Type B pancreatic cell (in vitro differentiated cells): ENCODE data around the gene SNRPA1. TPM values are rescaled to one million over a fixed set of nuclear protein-coding genes. Genes with fewer than 3 reads are reported as not detected.
A peak's percentile ranks its signal among the peaks of the same experiment; 100 is the strongest.

ENCODE experiments used
- DNase-seq: peaks from one replicate; pipeline ENCODE4 v3.0.0; 2021; ENCODE audit warnings: mixed read lengths; ENCODE audit not compliant: unreplicated experiment; ENCODE audit errors: extremely low spot score
- H3K27ac Mint-ChIP-seq: 2 replicates; pipeline ENCODE4 v1.8.0; 2021; ENCODE audit warnings: mild to moderate bottlenecking, mixed read lengths
- H3K27me3 Mint-ChIP-seq: 2 replicates; pipeline ENCODE4 v1.8.0; 2021; ENCODE audit warnings: mixed read lengths
- H3K36me3 Mint-ChIP-seq: 2 replicates; pipeline ENCODE4 v1.8.0; 2021; ENCODE audit warnings: mixed read lengths
- H3K4me1 Mint-ChIP-seq: one replicate; pipeline ENCODE4 v1.8.0; 2021; ENCODE audit warnings: mixed read lengths; ENCODE audit not compliant: unreplicated experiment
- H3K4me3 Mint-ChIP-seq: 2 replicates; pipeline ENCODE4 v1.8.0; 2021; ENCODE audit warnings: mild to moderate bottlenecking, mixed read lengths
- H3K9me3 Mint-ChIP-seq: 2 replicates; pipeline ENCODE4 v1.8.0; 2021; ENCODE audit warnings: mixed read lengths
- total RNA-seq: library from RNA; stranded (reverse); gene quantifications from 2 replicates; pipeline ENCODE4 v1.2.1, GENCODE V29; 2021; ENCODE audit warnings: low replicate concordance
- TF ChIP-seq, protein P1 (sequence below): fragments of 200-600 bp; sonication (generic); conservative IDR thresholded peaks from 2 replicates; pipeline ENCODE4 v1.5.0; 2021; ENCODE audit warnings: antibody characterized with exemption, mild to moderate bottlenecking

SNRPA1 gene
- total RNA-seq, 1 donor from 2014 or later = 72.6 TPM

DNA sequence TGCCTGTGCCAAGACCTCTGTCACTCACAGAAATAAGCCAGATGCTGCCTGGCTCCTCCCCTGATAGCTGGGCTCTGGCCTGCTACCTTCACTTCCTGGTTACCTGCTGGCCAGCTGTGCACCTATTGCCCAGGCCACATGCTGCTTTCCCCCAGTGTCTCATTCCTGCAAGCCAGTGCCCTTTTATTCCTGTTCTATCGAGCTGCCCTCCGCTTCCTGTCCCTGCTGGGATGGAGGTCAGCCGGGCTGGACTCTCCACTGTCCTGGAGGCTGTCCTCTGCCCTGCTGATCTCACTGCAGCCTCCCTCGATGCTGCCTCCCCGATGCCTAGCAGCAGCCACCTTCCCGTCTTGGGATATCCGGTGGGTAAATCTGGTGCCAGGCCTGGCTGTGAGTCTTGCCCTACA lies 37.0 kb upstream of the SNRPA1 start:
- H3K9me3 Mint-ChIP-seq = no peaks in the 10 kb centered on the region
- H3K4me3 Mint-ChIP-seq = no peak overlapping the region
- TF ChIP-seq, protein P1, sequence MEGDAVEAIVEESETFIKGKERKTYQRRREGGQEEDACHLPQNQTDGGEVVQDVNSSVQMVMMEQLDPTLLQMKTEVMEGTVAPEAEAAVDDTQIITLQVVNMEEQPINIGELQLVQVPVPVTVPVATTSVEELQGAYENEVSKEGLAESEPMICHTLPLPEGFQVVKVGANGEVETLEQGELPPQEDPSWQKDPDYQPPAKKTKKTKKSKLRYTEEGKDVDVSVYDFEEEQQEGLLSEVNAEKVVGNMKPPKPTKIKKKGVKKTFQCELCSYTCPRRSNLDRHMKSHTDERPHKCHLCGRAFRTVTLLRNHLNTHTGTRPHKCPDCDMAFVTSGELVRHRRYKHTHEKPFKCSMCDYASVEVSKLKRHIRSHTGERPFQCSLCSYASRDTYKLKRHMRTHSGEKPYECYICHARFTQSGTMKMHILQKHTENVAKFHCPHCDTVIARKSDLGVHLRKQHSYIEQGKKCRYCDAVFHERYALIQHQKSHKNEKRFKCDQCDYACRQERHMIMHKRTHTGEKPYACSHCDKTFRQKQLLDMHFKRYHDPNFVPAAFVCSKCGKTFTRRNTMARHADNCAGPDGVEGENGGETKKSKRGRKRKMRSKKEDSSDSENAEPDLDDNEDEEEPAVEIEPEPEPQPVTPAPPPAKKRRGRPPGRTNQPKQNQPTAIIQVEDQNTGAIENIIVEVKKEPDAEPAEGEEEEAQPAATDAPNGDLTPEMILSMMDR = no peak
- peaks cover 18% of the 10 kb centered on the region for H3K27me3 Mint-ChIP-seq
- no peak overlapping the region for H3K27ac Mint-ChIP-seq
- H3K36me3 Mint-ChIP-seq = no peaks in the 10 kb centered on the region
- DNase-seq = no peak
- H3K4me1 Mint-ChIP-seq = no peaks in the 10 kb centered on the region

DNA sequence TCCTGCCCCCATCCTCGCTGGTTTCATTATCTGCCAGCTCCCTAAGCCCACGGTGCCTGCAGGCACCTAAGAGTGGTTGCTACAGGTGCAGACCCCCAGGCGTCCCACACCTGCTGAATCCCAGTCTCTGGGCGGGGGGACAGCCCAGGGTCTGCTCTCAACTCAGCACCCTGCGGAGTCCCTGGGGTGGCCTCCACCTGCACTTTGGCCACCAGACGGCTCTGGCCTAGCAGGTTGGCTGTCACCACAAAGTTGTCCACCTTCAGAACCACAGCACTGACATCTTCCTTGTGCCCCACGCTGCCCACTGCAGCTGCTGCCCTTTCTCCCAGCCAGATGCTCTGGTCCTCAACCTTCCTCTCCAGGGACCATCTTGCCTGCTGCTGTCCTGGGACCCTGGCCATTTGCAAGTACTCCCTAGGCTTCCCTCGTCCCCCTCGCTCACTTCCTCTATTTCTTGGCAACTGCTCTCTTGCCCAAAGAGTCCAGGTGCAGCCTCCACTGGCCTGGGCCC lies 34.9 kb upstream of the SNRPA1 start:
- Mint-ChIP-seq H3K9me3 (no peaks in the 10 kb centered on the region), H3K4me3 (no peak overlapping the region), H3K27me3 (peaks cover 21% of the 10 kb centered on the region), H3K4me1 (no peaks in the 10 kb centered on the region), H3K36me3 (no peaks in the 10 kb centered on the region), H3K27ac (peak overlapping the region; percentile 19)
- no peak for DNase-seq
- TF ChIP-seq, protein P1 = no peak

DNA sequence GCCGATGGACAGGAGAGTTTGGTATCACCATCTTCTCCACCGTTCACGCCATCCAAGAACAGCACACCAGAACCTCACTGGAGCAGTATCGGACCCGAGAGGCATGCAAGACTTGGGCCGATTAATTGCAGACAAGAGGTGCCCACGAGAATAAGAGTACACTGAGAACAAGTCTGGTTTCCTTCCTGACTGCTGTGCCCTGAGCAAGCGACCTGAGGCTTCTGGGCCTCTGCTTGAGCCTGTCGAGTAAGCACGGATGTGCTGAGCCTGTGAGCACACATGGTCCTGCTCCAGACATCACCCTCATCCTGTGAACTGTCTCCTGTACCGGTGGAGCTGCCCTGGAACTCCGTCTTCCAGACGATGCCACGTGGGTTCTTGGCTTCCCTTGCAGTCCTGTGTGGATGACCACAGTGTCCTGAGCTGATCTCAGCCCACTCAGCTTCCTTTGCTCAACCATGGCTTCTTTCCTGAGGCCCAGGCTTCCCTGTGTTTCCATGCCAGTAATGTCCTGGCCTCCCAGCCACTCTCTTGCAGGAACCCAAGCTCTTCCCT lies 34.3 kb upstream of the SNRPA1 start:
- Mint-ChIP-seq H3K27me3 (peaks cover 21% of the 10 kb centered on the region), H3K9me3 (no peaks in the 10 kb centered on the region), H3K4me1 (no peaks in the 10 kb centered on the region), H3K4me3 (no peak overlapping the region), H3K27ac (no peak overlapping the region), H3K36me3 (no peaks in the 10 kb centered on the region)
- TF ChIP-seq, protein P1 = no peak
- no peak for DNase-seq

DNA sequence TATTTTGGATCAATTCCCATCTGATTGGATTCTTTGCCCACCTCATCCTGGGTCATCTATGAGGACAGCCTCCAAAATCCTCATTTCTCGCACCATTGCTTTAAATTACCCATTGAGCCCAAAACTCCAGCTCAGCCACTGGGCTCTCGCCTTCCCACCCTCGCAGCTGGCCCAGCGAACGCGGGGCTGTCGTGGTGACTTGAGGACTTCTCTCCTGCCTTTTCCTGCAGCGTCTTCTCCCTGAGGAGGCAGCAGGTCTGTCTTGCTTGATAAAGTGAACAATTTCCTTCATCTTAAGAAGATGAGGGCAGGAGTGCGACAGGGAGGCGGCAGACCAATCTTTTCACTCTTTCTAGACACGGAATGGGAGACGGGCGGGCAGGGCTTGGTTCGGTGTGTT lies 33.0 kb upstream of the SNRPA1 start:
- H3K36me3 Mint-ChIP-seq = no peaks in the 10 kb centered on the region
- DNase-seq = no peak
- peaks cover 21% of the 10 kb centered on the region for H3K27me3 Mint-ChIP-seq

DNA sequence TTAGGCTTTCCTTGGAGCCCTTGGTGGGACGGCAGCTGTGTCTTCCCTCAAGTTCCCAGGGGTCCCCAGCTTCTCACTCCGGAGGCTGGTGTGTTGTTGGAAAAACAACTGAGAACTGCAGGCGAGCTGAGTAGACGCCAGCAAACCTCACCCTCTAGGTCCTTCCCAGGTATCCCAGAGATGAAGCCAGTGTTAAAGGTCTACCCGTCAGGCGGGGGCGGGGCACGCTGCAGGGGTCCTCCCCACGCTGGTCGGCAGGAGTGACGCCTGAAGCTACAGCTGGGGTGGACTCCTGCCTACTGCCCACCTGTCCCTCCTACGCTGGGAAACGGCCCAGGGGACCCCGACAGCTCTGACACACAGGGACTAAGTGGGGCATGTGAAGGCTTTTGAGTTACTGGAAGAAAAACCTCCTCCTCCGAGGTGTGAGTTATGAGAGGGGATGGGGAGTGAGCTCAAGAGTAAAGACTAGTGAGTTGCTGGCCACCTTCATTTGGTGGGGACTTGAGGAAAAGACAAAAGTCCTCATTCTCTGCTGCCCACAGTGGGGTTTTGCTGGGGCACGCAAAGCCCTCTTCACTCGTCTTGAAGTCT lies 32.2 kb upstream of the SNRPA1 start:
- Mint-ChIP-seq H3K4me1 (no peaks in the 10 kb centered on the region), H3K4me3 (no peak overlapping the region), H3K9me3 (no peaks in the 10 kb centered on the region), H3K36me3 (no peaks in the 10 kb centered on the region), H3K27me3 (peaks cover 21% of the 10 kb centered on the region), H3K27ac (no peak overlapping the region)
- TF ChIP-seq, protein P1 = no peak
- no peak for DNase-seq

More for the DNA sequence above, 33.0 kb upstream of the SNRPA1 start:
- H3K4me3 Mint-ChIP-seq = no peak overlapping the region
- H3K9me3 Mint-ChIP-seq = no peaks in the 10 kb centered on the region
- H3K4me1 Mint-ChIP-seq = no peaks in the 10 kb centered on the region
- no peak overlapping the region for H3K27ac Mint-ChIP-seq
- TF ChIP-seq, protein P1 = no peak
